Loucy (cell line): ENCODE results near the gene MARVELD1.

Experiments used
- H2AFZ ChIP-seq: fragments of 200-600 bp; sonication (generic); 2 replicates; pipeline ENCODE4 v1.6.0; 2016; ENCODE audit warnings: antibody characterized with exemption, mild to moderate bottlenecking, low read length, moderate library complexity
- H3F3A ChIP-seq: fragments of 200-600 bp; 2 replicates; pipeline ENCODE4 v1.6.0; 2016; ENCODE audit warnings: antibody characterized with exemption, low read depth, mild to moderate bottlenecking
- H3K27me3 ChIP-seq: fragments of 200-600 bp; sonication (generic); 2 replicates; pipeline ENCODE4 v1.6.1; 2014; ENCODE audit warnings: low read length, mild to moderate bottlenecking; ENCODE audit not compliant: insufficient read depth, poor library complexity, severe bottlenecking
- H3K36me3 ChIP-seq: fragments of 200-600 bp; sonication (generic); 2 replicates; pipeline ENCODE4 v1.6.1; 2016; ENCODE audit warnings: low read length; ENCODE audit not compliant: insufficient read depth
- H3K4me1 ChIP-seq: fragments of 200-600 bp; sonication (generic); 2 replicates; pipeline ENCODE4 v1.5.1; 2014; ENCODE audit warnings: low read length, mild to moderate bottlenecking; ENCODE audit not compliant: insufficient read depth, poor library complexity, severe bottlenecking
- H3K4me2 ChIP-seq: fragments of 200-600 bp; sonication (generic); 2 replicates; pipeline ENCODE4 v1.6.0; 2014; ENCODE audit warnings: antibody characterized with exemption, low read length, low read depth, mild to moderate bottlenecking; ENCODE audit not compliant: poor library complexity, severe bottlenecking
- H3K4me3 ChIP-seq: fragments of 200-600 bp; sonication (generic); 2 replicates; pipeline ENCODE4 v1.5.1; 2014; ENCODE audit warnings: low read length, mild to moderate bottlenecking, mixed read lengths; ENCODE audit not compliant: poor library complexity, severe bottlenecking
- H3K79me2 ChIP-seq: fragments of 200-600 bp; sonication (generic); 2 replicates; pipeline ENCODE4 v1.6.1; 2014; ENCODE audit warnings: low read length; ENCODE audit not compliant: insufficient read depth
- H3K9ac ChIP-seq: fragments of 200-600 bp; sonication (generic); 2 replicates; pipeline ENCODE4 v1.6.0; 2014; ENCODE audit warnings: mild to moderate bottlenecking, low read depth, low read length, moderate library complexity; ENCODE audit not compliant: poor library complexity, severe bottlenecking
- H3K9me2 ChIP-seq: fragments of 200-600 bp; sonication (generic); replicated peaks from 2 replicates; pipeline ENCODE4 v1.6.1; 2016; ENCODE audit warnings: low read depth, low read length, mixed read lengths
- H3K9me3 ChIP-seq: fragments of 200-600 bp; sonication (generic); 2 replicates; pipeline ENCODE4 v1.6.1; 2014; ENCODE audit warnings: mild to moderate bottlenecking, antibody characterized with exemption, low read length, low read depth; ENCODE audit not compliant: insufficient read depth
- H4K20me1 ChIP-seq: fragments of 200-600 bp; sonication (generic); 2 replicates; pipeline ENCODE4 v1.6.0; 2014; ENCODE audit warnings: antibody characterized with exemption, low read length, mild to moderate bottlenecking; ENCODE audit not compliant: insufficient read depth, poor library complexity, severe bottlenecking
- EZH2phosphoT487 ChIP-seq: fragments of 200-600 bp; IDR thresholded peaks from 2 replicates; pipeline ENCODE4 v1.6.1; 2018; ENCODE audit warnings: antibody characterized with exemption, mild to moderate bottlenecking, moderate library complexity, borderline replicate concordance
- TF ChIP-seq, protein P1 (sequence below): fragments of 200-600 bp; sonication (generic); conservative IDR thresholded peaks from 2 replicates; pipeline ENCODE4 v1.5.1; 2014; ENCODE audit warnings: mild to moderate bottlenecking, antibody characterized with exemption, low read length

Gene MARVELD1

DNA sequence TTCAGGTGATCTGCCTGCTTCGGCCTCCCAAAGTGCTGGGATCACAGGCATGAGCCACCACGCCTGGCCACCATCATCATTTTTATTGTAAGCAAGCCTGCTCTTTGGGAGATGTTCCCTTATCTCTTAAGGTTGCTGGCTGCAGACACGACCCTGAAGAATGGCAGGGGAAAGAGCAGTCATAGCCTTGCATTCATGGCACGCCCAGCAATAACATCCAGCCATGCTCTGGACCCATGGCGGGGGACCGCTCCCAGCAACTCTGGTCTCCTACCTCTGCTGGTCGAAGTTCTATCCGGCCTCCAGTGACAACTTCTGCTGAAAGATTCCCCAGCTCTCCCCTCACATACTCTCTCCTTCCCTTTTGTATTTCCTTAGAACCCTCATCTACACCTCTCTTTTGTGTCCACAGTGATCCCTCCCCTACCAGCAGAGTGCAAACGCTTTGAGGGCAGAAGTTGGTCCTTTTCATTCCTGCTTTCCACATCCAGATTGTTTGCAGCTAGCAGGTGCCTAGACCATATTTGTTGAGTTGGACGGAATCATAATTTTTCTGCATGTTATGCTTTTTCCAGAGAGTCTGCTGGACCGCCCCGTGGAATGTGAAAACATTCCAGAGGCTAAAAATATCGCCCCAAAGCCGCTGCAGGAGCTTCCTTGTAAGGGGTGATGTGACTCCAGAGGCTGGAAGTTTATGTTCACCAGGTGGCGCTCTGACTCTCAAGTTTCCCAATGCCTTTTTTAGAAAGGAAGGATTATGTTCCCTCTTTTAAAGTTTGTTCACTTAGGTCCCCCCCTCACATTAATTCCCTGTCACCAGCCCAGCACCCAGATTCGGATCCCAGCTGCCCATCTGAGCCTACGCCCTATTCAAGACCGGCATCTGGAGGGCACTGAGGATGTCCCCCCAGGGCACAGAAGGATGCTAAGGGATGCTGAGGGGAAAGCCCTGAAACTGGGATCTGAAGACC lies 4.3 kb upstream of the MARVELD1 start:
- no peaks in the 10 kb centered on the region for H4K20me1 ChIP-seq
- TF ChIP-seq, protein P1, sequence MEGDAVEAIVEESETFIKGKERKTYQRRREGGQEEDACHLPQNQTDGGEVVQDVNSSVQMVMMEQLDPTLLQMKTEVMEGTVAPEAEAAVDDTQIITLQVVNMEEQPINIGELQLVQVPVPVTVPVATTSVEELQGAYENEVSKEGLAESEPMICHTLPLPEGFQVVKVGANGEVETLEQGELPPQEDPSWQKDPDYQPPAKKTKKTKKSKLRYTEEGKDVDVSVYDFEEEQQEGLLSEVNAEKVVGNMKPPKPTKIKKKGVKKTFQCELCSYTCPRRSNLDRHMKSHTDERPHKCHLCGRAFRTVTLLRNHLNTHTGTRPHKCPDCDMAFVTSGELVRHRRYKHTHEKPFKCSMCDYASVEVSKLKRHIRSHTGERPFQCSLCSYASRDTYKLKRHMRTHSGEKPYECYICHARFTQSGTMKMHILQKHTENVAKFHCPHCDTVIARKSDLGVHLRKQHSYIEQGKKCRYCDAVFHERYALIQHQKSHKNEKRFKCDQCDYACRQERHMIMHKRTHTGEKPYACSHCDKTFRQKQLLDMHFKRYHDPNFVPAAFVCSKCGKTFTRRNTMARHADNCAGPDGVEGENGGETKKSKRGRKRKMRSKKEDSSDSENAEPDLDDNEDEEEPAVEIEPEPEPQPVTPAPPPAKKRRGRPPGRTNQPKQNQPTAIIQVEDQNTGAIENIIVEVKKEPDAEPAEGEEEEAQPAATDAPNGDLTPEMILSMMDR: peak; percentile 82
- TF ChIP-seq EZH2phosphoT487: no peak
- H3K36me3 ChIP-seq: no peaks in the 10 kb centered on the region
- no peaks in the 10 kb centered on the region for H3K9me3 ChIP-seq
- H3K4me2 ChIP-seq: no peak overlapping the region
- peaks cover 7% of the 10 kb centered on the region for H3K4me1 ChIP-seq
- no peaks in the 10 kb centered on the region for H3K27me3 ChIP-seq
- no peak overlapping the region for H3K9ac ChIP-seq
- H3F3A ChIP-seq: no peaks in the 10 kb centered on the region
- peaks cover 3% of the 10 kb centered on the region; the same call in 1 of the 2 replicates for H3K79me2 ChIP-seq
- H2AFZ ChIP-seq: peak overlapping the region; percentile 61
- H3K4me3 ChIP-seq: no peak overlapping the region
- H3K9me2 ChIP-seq: no peaks in the 10 kb centered on the region

DNA sequence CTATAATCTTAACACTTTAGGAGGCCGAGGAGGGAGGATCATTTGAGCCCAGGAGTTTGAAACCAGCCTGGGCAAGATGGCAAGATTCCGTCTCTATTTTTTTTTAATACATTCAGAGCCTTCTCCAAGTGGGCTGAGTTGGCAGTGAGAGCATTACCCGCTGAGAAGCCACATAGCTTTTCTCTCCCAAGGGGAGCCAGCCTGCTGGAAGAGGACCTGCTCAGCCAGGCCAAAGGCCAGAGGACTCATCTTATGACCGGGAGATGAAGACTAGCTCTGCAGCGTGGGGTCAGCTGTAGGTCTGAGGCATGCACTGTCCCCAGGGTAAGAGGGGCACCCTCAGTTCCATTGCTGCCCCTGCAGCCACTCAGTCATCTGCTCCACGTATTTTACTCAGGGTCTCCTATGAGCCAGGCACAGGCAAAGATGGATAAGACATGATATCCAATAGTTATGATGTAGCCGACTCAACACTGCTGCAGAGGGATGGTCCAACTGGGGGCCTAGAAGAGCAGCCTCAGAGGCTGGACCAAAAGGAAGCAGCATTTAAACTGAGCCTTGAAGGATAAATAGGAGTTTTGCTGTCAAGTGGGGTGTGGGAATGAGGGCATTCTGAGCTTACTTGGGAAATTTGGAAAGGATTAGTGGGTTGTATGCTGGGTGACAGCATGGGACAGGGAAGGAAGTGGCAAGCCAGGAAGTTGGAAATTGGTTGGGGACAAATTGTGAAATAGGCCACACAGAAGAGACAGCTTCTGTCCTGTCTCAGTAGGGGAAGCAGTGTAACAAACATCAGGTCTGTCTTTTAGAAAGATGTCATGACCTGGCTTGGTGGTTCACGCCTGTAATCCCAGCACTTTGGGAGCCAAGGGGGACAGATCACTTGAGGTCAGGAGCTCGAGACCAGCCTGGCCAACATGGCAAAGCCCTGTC lies 1.6 kb upstream of the MARVELD1 start:
- no peaks in the 10 kb centered on the region for H3K9me3 ChIP-seq
- H4K20me1 ChIP-seq: peaks cover 7% of the 10 kb centered on the region
- no peaks in the 10 kb centered on the region for H3K36me3 ChIP-seq
- H3K9ac ChIP-seq: no peak overlapping the region
- no peak overlapping the region for H3K4me3 ChIP-seq
- H3K4me2 ChIP-seq: no peak overlapping the region
- no peaks in the 10 kb centered on the region for H3K27me3 ChIP-seq
- no peak overlapping the region for H2AFZ ChIP-seq
- TF ChIP-seq, protein P1: no peak
- TF ChIP-seq EZH2phosphoT487: no peak
- H3K79me2 ChIP-seq: peaks cover 19% of the 10 kb centered on the region; the same call in 1 of the 2 replicates
- H3F3A ChIP-seq: no peaks in the 10 kb centered on the region
- no peaks in the 10 kb centered on the region for H3K9me2 ChIP-seq
- H3K4me1 ChIP-seq: peaks cover 32% of the 10 kb centered on the region

DNA sequence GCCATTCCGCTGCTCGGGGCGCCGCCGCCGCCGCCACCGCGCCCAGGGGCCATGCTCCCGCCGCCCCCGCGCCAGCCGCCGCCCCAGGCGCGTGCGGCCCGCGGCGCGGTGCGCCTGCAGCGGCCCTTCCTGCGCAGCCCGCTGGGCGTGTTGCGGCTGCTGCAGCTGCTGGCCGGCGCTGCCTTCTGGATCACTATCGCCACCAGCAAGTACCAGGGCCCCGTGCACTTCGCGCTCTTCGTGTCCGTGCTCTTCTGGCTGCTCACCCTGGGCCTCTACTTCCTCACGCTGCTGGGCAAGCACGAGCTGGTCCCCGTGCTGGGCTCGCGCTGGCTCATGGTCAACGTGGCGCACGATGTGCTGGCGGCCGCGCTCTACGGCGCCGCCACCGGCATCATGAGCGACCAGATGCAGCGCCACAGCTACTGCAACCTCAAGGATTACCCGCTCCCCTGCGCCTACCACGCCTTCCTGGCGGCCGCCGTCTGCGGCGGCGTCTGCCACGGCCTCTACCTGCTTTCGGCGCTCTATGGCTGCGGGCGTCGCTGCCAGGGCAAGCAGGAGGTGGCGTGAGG lies 383 bp downstream of the MARVELD1 start:
- peak overlapping the region; percentile 87 for H3K9ac ChIP-seq
- no peaks in the 10 kb centered on the region for H3F3A ChIP-seq
- H3K9me3 ChIP-seq: no peaks in the 10 kb centered on the region
- H2AFZ ChIP-seq: peak overlapping the region; percentile 85
- H3K9me2 ChIP-seq: no peaks in the 10 kb centered on the region
- peaks cover 19% of the 10 kb centered on the region; the same call in 1 of the 2 replicates for H3K79me2 ChIP-seq
- H4K20me1 ChIP-seq: peaks cover 7% of the 10 kb centered on the region
- H3K36me3 ChIP-seq: no peaks in the 10 kb centered on the region
- H3K27me3 ChIP-seq: no peaks in the 10 kb centered on the region
- H3K4me1 ChIP-seq: peaks cover 50% of the 10 kb centered on the region
- H3K4me2 ChIP-seq: peak overlapping the region; percentile 84
- no peak for TF ChIP-seq EZH2phosphoT487
- TF ChIP-seq, protein P1: peak; percentile 44
- H3K4me3 ChIP-seq: peak overlapping the region; percentile 85
